HepG2 (cell line): Measurements from ENCODE around the gene C2. TPM values are rescaled to one million over a fixed set of nuclear protein-coding genes. Genes with fewer than 3 reads are reported as not detected.
A peak's percentile ranks its signal among the peaks of the same experiment; 100 is the strongest.

Experiments used
- ARNT2 ChIP-seq: sonication (generic); formaldehyde crosslinking; IDR thresholded peaks from 2 replicates; pipeline ENCODE4 v1.8.0; 2022; ENCODE audit warnings: mild to moderate bottlenecking, low read depth, missing genetic modification reagents, moderate library complexity
- DDIT3 ChIP-seq: sonication (generic); formaldehyde crosslinking; IDR thresholded peaks from 2 replicates; pipeline ENCODE4 v1.4.0; 2020; ENCODE audit warnings: mild to moderate bottlenecking, missing genetic modification reagents
- DNMT3B ChIP-seq: conservative IDR thresholded peaks from 2 replicates; pipeline ENCODE4 v1.6.1; 2016; ENCODE audit warnings: missing biosample characterization, control low read depth
- FOXM1 ChIP-seq: sonication (generic); formaldehyde crosslinking; IDR thresholded peaks from 2 replicates; pipeline ENCODE4 v1.5.0; 2020; ENCODE audit warnings: missing genetic modification reagents
- HDAC1 ChIP-seq: sonication (generic); formaldehyde crosslinking; IDR thresholded peaks from 2 replicates; pipeline ENCODE4 v1.5.1; 2020; ENCODE audit warnings: mild to moderate bottlenecking, missing genetic modification reagents
- KLF15 ChIP-seq: sonication (generic); formaldehyde crosslinking; IDR thresholded peaks from 2 replicates; pipeline ENCODE4 v1.8.1; 2023; ENCODE audit warnings: borderline replicate concordance, mild to moderate bottlenecking, inconsistent platforms, missing genetic modification reagents, mixed read lengths
- MTA3 ChIP-seq: sonication (generic); formaldehyde crosslinking; IDR thresholded peaks from 2 replicates; pipeline ENCODE4 v1.4.0; 2020; ENCODE audit warnings: missing genetic modification reagents
- NR2C2 ChIP-seq: sonication (generic); formaldehyde crosslinking; IDR thresholded peaks from 2 replicates; pipeline ENCODE4 v1.4.0; 2020; ENCODE audit warnings: missing genetic modification reagents, mild to moderate bottlenecking, moderate library complexity, borderline replicate concordance
- POLR2AphosphoS2 ChIP-seq: IDR thresholded peaks from 2 replicates; pipeline ENCODE4 v1.6.1; 2011; ENCODE audit warnings: low read depth, low read length, improper control_type of control experiment
- RERE ChIP-seq: IDR thresholded peaks from 2 replicates; pipeline ENCODE4 v1.6.1; 2016; ENCODE audit warnings: low read depth, missing genetic modification reagents, missing compliant biosample characterization
- ZFP36L1 ChIP-seq: sonication (generic); formaldehyde crosslinking; IDR thresholded peaks from 2 replicates; pipeline ENCODE4 v1.8.0; 2022; ENCODE audit warnings: mild to moderate bottlenecking, missing genetic modification reagents, moderate library complexity
- ZFP37 ChIP-seq: sonication (generic); formaldehyde crosslinking; IDR thresholded peaks from 2 replicates; pipeline ENCODE4 v1.4.0; 2020; ENCODE audit warnings: missing genetic modification reagents, borderline replicate concordance
- ZMYM2 ChIP-seq: sonication (generic); formaldehyde crosslinking; IDR thresholded peaks from 2 replicates; pipeline ENCODE4 v1.8.0; 2022; ENCODE audit warnings: mild to moderate bottlenecking, missing genetic modification reagents
- ZNF143 ChIP-seq: sonication (generic); formaldehyde crosslinking; IDR thresholded peaks from 2 replicates; pipeline ENCODE4 v1.4.0; 2020; ENCODE audit warnings: missing genetic modification reagents
- ZNF382 ChIP-seq: sonication (generic); formaldehyde crosslinking; IDR thresholded peaks from 2 replicates; pipeline ENCODE4 v1.5.0; 2020; ENCODE audit warnings: missing genetic modification reagents, mild to moderate bottlenecking, borderline replicate concordance
- ZNF496 ChIP-seq: sonication (generic); formaldehyde crosslinking; IDR thresholded peaks from 2 replicates; pipeline ENCODE4 v1.8.1; 2023; ENCODE audit warnings: mild to moderate bottlenecking, moderate library complexity, missing genetic modification reagents; ENCODE audit not compliant: insufficient replicate concordance
- ZNF501 ChIP-seq: sonication (generic); formaldehyde crosslinking; IDR thresholded peaks from 2 replicates; pipeline ENCODE4 v1.5.1; 2020; ENCODE audit warnings: mild to moderate bottlenecking, moderate library complexity, missing genetic modification reagents
- ZNF556 ChIP-seq: sonication (generic); formaldehyde crosslinking; IDR thresholded peaks from 2 replicates; pipeline ENCODE4 v1.4.0; 2020; ENCODE audit warnings: mild to moderate bottlenecking, missing genetic modification reagents, borderline replicate concordance
- ZNF709 ChIP-seq: sonication (generic); formaldehyde crosslinking; IDR thresholded peaks from 2 replicates; pipeline ENCODE4 v1.5.0; 2020; ENCODE audit warnings: mild to moderate bottlenecking, missing genetic modification reagents
- ZNF772 ChIP-seq: sonication (generic); formaldehyde crosslinking; IDR thresholded peaks from 2 replicates; pipeline ENCODE4 v1.5.0; 2020; ENCODE audit warnings: mild to moderate bottlenecking, missing genetic modification reagents
- ZSCAN5A ChIP-seq: sonication (generic); formaldehyde crosslinking; IDR thresholded peaks from 2 replicates; pipeline ENCODE4 v1.8.0; 2022; ENCODE audit warnings: mild to moderate bottlenecking, missing genetic modification reagents, borderline replicate concordance
- polyA plus RNA-seq, 8 experiments: library from polyadenylated mRNA; depleted of rRNA in 3 of 8; stranded (reverse) in 7 of 8; unstranded in 1 of 8; fragments of >200 nt; fragmentation: Illumina TruSeq in 4 of 8; extraction: Trizol in 4 of 8; gene quantifications; 2 replicates each; pipeline versions ENCODE4 v1.2.1 to v1.2.3, GENCODE V29; 2011 to 2016; ENCODE audit warnings: low read depth in 4 of 8, missing spikeins in 1 of 8, mixed read lengths in 1 of 8; ENCODE audit not compliant: insufficient read depth in 1 of 8
- total RNA-seq, 5 experiments: library from RNA; depleted of rRNA; stranded (reverse); fragments of >200 nt; fragmentation: Illumina TruSeq; extraction: Trizol; gene quantifications; 2 replicates each; pipeline ENCODE4 v1.2.3, GENCODE V29; 2016; ENCODE audit warnings: low read depth in 1 of 5

The C2 gene
- total and polyA plus RNA-seq, 2 of the 13 experiments (the other 11 are each of a cell fraction or from before 2014, with no cell fraction given): 165 to 307 TPM

DNA sequence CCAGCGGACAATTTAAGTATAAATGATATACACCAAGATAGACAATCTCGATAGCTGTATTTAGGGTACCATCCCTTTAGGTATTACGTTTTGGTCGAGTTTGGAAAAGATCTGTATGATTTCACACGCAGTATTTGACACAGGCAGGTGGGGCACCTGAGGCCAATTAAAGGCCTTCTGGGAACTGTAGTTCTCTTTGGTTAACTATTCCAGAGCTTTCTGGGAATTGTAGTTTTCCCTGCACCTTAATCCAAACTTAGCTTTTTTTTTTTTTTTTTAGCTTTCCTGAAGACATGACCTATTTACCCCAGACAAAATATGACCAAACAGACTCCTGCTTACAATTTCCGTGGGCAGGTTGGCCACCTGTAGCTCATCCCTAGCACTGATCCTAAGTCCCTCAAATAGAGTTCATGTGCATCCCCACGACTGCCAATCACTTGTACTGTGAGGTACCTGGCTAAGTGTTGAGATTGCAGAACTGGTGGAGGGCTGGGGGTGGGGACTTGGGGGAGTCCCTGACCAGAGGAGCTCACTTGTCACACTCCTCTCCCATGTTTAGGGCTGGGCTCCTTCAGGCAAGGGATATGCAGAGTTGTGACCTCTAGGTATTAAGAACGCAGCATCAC is 29.0 kb upstream of the C2 start (continued):
- TF ChIP-seq KLF15 (CRISPR knock-in tag) (no peak), ZNF501 (CRISPR knock-in tag) (no peak), ZFP37 (CRISPR knock-in tag) (no peak), FOXM1 (CRISPR knock-in tag) (no peak), ZMYM2 (no peak), ZNF382 (CRISPR knock-in tag) (no peak), MTA3 (CRISPR knock-in tag) (no peak), ZNF143 (CRISPR knock-in tag) (peak; percentile 95), NR2C2 (CRISPR knock-in tag) (0 out of 2 replicates have a peak, but pooled peaks have one; percentile 25), ARNT2 (CRISPR knock-in tag) (no peak), POLR2AphosphoS2 (no peak), ZNF772 (no peak), ZFP36L1 (no peak), ZSCAN5A (CRISPR knock-in tag) (0 out of 2 replicates have a peak, but pooled peaks have one; percentile 34), ZNF556 (CRISPR knock-in tag) (no peak), ZNF709 (CRISPR knock-in tag) (no peak), HDAC1 (no peak), ZNF496 (CRISPR knock-in tag) (no peak), DDIT3 (CRISPR knock-in tag) (no peak), RERE (CRISPR knock-in tag) (no peak), DNMT3B (0 out of 2 replicates have a peak, but pooled peaks have one; percentile 36)
